ENCODE data around the gene MESP2.

- TF ChIP-seq CTCF (IDR thresholded peaks at IDR 0.05; ENCODE audit: poor library complexity) = no peak
- TF ChIP-seq EZH2 (IDR thresholded peaks at IDR 0.05; ENCODE audit: borderline replicate concordance) = no peak
- no peak for TF ChIP-seq EZH2phosphoT487 (IDR thresholded peaks at IDR 0.05; ENCODE audit: low read depth, severe bottlenecking, unreplicated experiment)
Observed at GRCh38 chr15:89749054-89749453, 27.1 kb upstream of the MESP2 start.

All from hepatocyte (in vitro differentiated cells).